Measurements from ENCODE around the gene TYROBP. TPM values are rescaled to one million over a fixed set of nuclear protein-coding genes. Genes with fewer than 3 reads are reported as not detected.

TYROBP gene
- total and polyA plus RNA-seq, 2 of the 4 experiments (the other 2 are of a cell fraction) = not detected

GRCh38 chr19:35905178-35905727 lies 2.8 kb downstream of the TYROBP start:
- no peak overlapping the region for H3K56ac ChIP-seq (ENCODE audit: extremely low read depth, insufficient read depth, low read length)
- DNase-seq (peak; percentile 50), ATAC-seq (ENCODE audit: low read depth) (peak; percentile 30; the same call in 1 of the 2 replicates)

More at GRCh38 chr19:35905178-35905727, 2.8 kb downstream of the TYROBP start:
- no TSS peak for BruUV-seq (replicated peaks)
- no peak overlapping the region for H2BK15ac ChIP-seq (ENCODE audit: low read depth, low read length)
- H3K36me3 ChIP-seq (ENCODE audit: control insufficient read depth, insufficient read depth, low read length) = no peaks in the 10 kb centered on the region
- no peak overlapping the region for H2AFZ ChIP-seq (replicated peaks; ENCODE audit: low read length, poor library complexity)
- intact Hi-C loops (cut with micrococcal nuclease) = no loop called here
- peak overlapping the region; percentile 82 for H2BK20ac ChIP-seq (ENCODE audit: low read depth, low read length)
- H3K4me2 ChIP-seq (ENCODE audit: low read depth, low read length) = no peak overlapping the region
- H3K14ac ChIP-seq (replicated peaks; ENCODE audit: low read depth, low read length) = no peak overlapping the region
- dilution Hi-C loops (cut with HindIII; ENCODE audit: low sequenced_read_pairs, unreplicated experiment) = no loop called here
- TF ChIP-seq RAD21 (IDR thresholded peaks at IDR 0.05; ENCODE audit: low read length) = no peak
- TF ChIP-seq RCOR1 (IDR thresholded peaks at IDR 0.05; ENCODE audit: insufficient replicate concordance, low read length) = no peak
- TF ChIP-seq FOS (IDR thresholded peaks at IDR 0.05; ENCODE audit: low read depth, low read length) = peak; percentile 58; the same call in 1 of the 2 replicates
- TF ChIP-seq, protein P1, sequence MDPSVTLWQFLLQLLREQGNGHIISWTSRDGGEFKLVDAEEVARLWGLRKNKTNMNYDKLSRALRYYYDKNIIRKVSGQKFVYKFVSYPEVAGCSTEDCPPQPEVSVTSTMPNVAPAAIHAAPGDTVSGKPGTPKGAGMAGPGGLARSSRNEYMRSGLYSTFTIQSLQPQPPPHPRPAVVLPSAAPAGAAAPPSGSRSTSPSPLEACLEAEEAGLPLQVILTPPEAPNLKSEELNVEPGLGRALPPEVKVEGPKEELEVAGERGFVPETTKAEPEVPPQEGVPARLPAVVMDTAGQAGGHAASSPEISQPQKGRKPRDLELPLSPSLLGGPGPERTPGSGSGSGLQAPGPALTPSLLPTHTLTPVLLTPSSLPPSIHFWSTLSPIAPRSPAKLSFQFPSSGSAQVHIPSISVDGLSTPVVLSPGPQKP (IDR thresholded peaks at IDR 0.05; ENCODE audit: borderline replicate concordance, low read depth, low read length) = no peak
- no peak for TF ChIP-seq BHLHE40 (IDR thresholded peaks at IDR 0.05; ENCODE audit: low read depth, low read length)
- no peak for TF ChIP-seq NFE2L2 (IDR thresholded peaks at IDR 0.05; ENCODE audit: low read depth, low read length)
- TF ChIP-seq MAZ (IDR thresholded peaks at IDR 0.05; ENCODE audit: borderline replicate concordance, low read depth, low read length) = no peak
- peak overlapping the region; percentile 22 for H3K4ac ChIP-seq (ENCODE audit: low read depth, low read length)
- peak overlapping the region; percentile 26; the same call in 1 of the 2 replicates for H4K5ac ChIP-seq (ENCODE audit: low read depth, low read length)
- no peaks in the 10 kb centered on the region for H3K9me3 ChIP-seq (ENCODE audit: control insufficient read depth, insufficient read depth, low read length)
- H3K23ac ChIP-seq (ENCODE audit: low read depth, low read length) = 0 out of 2 replicates have a peak overlapping the region, but pooled peaks have one; percentile 51
- CTCF ChIA-PET = interaction anchor here (0.8 kb wide), 1 partner anchor 26 kb away, joined by 6 read pairs; no protein-coding TSS in a partner anchor
- H2AK5ac ChIP-seq (ENCODE audit: low read depth, low read length) = peak overlapping the region; percentile 90; the same call in 1 of the 2 replicates
- H3K4me1 ChIP-seq (ENCODE audit: control insufficient read depth, insufficient read depth, low read length) = peaks cover 31% of the 10 kb centered on the region
- POLR2A ChIA-PET (ENCODE audit: unreplicated experiment) = no interaction called here
- H3K9me1 ChIP-seq (ENCODE audit: insufficient read depth, low read length) = peaks cover 22% of the 10 kb centered on the region
- no peaks in the 10 kb centered on the region for H4K20me1 ChIP-seq (ENCODE audit: insufficient read depth, low read length)
- H4K8ac ChIP-seq (ENCODE audit: low read depth in 2 of 2, low read length in 2 of 2) = peak overlapping the region in 1 of 2 experiments; percentile 1; a peak in 2 of 4 replicates
- no CpG with 5 or more reads among the region's 6 CpGs for WGBS, 2 experiments (ENCODE audit: extremely low coverage in 2 of 2, insufficient read length in 1 of 2)
- peak overlapping the region; percentile 67; the same call in 1 of the 2 replicates for H3K27ac ChIP-seq (ENCODE audit: insufficient read depth, low read length)
- H3K79me1 ChIP-seq (ENCODE audit: low read depth in 1 of 2, low read length in 2 of 2) = peaks cover 0 to 5% of the 10 kb centered on the region in 2 experiments; a peak in 3 of 4 replicates
- peak overlapping the region; percentile 25 for H2BK5ac ChIP-seq (ENCODE audit: low read depth, low read length, poor library complexity, severe bottlenecking)
- peak overlapping the region; percentile 23; the same call in 1 of the 2 replicates for H3K9ac ChIP-seq (ENCODE audit: low read depth, low read length)
- no peaks in the 10 kb centered on the region for H3K27me3 ChIP-seq (ENCODE audit: control insufficient read depth, insufficient read depth, low read length)
- no peak overlapping the region for H3K4me3 ChIP-seq (ENCODE audit: insufficient read depth, low read depth, low read length)
- peak overlapping the region; percentile 34; the same call in 1 of the 2 replicates for H3K18ac ChIP-seq (ENCODE audit: low read depth, low read length)
- no peak overlapping the region for H4K91ac ChIP-seq (ENCODE audit: insufficient read depth, low read depth, low read length)
- H2AK9ac ChIP-seq (replicated peaks; ENCODE audit: low read depth, low read length, poor library complexity) = no peak overlapping the region
- in situ Hi-C loops (cut with MboI; ENCODE audit: low sequenced_read_pairs) = no loop called here
- peak overlapping the region; percentile 33; the same call in 1 of the 2 replicates for H2BK120ac ChIP-seq (ENCODE audit: low read depth, low read length)
